ENCODE results near the gene VTI1A. TPM values are rescaled to one million over a fixed set of nuclear protein-coding genes. Genes with fewer than 3 reads are reported as not detected.

The VTI1A gene
- total RNA-seq, 1 donor from 2014 or later, result 34.2 TPM

DNA sequence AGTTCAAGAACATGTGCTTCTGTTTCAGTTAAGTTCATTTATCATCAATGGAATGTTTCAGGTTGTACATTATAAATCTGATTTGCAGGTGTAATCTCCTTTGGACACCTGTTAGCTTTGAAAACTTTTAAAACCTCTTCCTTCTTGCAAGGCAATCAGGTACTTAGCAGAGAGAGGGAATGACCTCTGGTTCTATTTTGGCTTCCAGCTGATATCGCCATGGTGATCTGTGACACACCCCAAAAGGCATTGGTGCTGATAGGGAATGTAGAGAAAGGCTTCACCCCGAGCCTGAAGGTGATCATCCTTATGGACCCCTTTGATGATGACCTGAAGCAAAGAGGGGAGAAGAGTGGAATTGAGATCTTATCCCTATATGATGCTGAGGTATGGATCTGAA lies 37.7 kb upstream of the VTI1A start:
- Mint-ChIP-seq H3K4me3 (no peak overlapping the region), H3K27me3 (ENCODE audit: low read depth) (peaks cover 8% of the 10 kb centered on the region), H3K36me3 (ENCODE audit: low read depth) (no peaks in the 10 kb centered on the region), H3K27ac (ENCODE audit: unreplicated experiment) (no peak overlapping the region), H3K4me1 (no peaks in the 10 kb centered on the region), H3K9me3 (no peaks in the 10 kb centered on the region)
- TF ChIP-seq, protein P1, sequence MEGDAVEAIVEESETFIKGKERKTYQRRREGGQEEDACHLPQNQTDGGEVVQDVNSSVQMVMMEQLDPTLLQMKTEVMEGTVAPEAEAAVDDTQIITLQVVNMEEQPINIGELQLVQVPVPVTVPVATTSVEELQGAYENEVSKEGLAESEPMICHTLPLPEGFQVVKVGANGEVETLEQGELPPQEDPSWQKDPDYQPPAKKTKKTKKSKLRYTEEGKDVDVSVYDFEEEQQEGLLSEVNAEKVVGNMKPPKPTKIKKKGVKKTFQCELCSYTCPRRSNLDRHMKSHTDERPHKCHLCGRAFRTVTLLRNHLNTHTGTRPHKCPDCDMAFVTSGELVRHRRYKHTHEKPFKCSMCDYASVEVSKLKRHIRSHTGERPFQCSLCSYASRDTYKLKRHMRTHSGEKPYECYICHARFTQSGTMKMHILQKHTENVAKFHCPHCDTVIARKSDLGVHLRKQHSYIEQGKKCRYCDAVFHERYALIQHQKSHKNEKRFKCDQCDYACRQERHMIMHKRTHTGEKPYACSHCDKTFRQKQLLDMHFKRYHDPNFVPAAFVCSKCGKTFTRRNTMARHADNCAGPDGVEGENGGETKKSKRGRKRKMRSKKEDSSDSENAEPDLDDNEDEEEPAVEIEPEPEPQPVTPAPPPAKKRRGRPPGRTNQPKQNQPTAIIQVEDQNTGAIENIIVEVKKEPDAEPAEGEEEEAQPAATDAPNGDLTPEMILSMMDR (conservative IDR thresholded peaks at IDR 0.05), result no peak
- DNase-seq (ENCODE audit: low read depth, low spot score), result no peak

DNA sequence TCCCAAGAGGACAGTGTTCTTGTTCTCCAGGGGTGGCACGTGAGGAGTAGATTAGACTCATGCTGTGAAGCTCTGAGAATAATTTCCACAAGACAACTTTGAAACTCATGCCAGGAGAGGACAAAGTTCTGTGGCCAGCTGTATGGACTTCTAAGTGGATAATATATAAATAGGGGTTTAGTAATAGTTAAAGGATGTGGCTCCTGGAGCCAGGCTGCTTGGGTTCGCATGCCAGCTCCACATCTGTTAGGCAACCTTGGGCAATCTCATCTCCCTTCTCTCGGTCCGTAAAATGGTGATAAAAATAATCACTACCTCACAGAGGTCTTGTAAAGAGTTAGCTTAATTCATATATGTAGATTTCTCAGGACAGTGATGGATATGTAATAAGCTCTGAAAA lies 37.3 kb upstream of the VTI1A start:
- TF ChIP-seq, protein P1 (conservative IDR thresholded peaks at IDR 0.05), result no peak
- no peak for DNase-seq (ENCODE audit: low read depth, low spot score)
- Mint-ChIP-seq H3K36me3 (ENCODE audit: low read depth) (no peaks in the 10 kb centered on the region), H3K4me1 (no peaks in the 10 kb centered on the region), H3K4me3 (no peak overlapping the region), H3K9me3 (no peaks in the 10 kb centered on the region), H3K27ac (ENCODE audit: unreplicated experiment) (no peak overlapping the region), H3K27me3 (ENCODE audit: low read depth) (peaks cover 8% of the 10 kb centered on the region)

DNA sequence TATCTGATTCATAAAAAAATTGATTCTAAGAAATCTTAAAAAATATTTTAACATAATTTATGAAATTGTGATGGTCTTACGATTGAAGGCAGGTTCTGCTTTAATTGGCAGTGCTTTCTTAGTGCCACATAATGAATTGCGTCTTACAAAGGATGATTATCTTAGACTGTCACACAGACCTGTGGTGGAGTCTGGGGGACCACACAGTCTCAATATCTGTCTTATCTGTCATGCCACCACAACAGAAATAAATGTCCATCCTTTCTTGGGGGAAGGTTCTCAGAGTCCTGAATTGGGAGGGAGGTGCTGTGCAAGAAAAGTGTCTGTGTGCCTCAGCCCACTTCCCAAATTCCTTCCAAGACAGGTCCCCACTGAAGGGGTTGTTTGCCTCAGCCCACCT lies 34.3 kb upstream of the VTI1A start:
- DNase-seq (ENCODE audit: low read depth, low spot score), result no peak
- Mint-ChIP-seq H3K27me3 (ENCODE audit: low read depth) (peaks cover 8% of the 10 kb centered on the region), H3K27ac (ENCODE audit: unreplicated experiment) (no peak overlapping the region), H3K4me3 (no peak overlapping the region), H3K9me3 (peaks cover 2% of the 10 kb centered on the region), H3K4me1 (no peaks in the 10 kb centered on the region), H3K36me3 (ENCODE audit: low read depth) (no peaks in the 10 kb centered on the region)
- TF ChIP-seq, protein P1 (conservative IDR thresholded peaks at IDR 0.05), result no peak

DNA sequence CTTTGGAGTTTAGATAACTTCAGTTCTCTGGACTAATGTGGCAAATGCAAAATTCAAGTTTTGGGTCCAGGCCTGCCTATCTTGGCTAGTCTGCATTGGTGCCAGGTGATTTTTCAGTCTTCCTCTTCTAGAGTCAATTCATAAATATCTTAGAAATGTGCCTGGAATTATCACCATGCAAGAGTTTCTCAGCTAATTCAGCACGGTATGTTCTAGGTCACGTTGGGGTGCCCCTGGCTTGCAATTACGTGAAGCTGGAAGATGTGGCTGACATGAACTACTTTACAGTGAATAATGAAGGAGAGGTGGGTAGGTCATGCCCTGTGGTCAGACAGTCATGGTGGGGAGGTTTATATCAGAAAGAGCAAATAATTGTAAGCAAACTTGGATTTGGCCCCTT lies 25.3 kb upstream of the VTI1A start:
- H3K4me1 Mint-ChIP-seq, result no peaks in the 10 kb centered on the region
- no peaks in the 10 kb centered on the region for H3K9me3 Mint-ChIP-seq
- no peak overlapping the region for H3K27ac Mint-ChIP-seq (ENCODE audit: unreplicated experiment)
- H3K36me3 Mint-ChIP-seq (ENCODE audit: low read depth), result no peaks in the 10 kb centered on the region
- no peak for DNase-seq (ENCODE audit: low read depth, low spot score)
- no peak overlapping the region for H3K4me3 Mint-ChIP-seq
- no peaks in the 10 kb centered on the region for H3K27me3 Mint-ChIP-seq (ENCODE audit: low read depth)
- TF ChIP-seq, protein P1 (conservative IDR thresholded peaks at IDR 0.05), result no peak

DNA sequence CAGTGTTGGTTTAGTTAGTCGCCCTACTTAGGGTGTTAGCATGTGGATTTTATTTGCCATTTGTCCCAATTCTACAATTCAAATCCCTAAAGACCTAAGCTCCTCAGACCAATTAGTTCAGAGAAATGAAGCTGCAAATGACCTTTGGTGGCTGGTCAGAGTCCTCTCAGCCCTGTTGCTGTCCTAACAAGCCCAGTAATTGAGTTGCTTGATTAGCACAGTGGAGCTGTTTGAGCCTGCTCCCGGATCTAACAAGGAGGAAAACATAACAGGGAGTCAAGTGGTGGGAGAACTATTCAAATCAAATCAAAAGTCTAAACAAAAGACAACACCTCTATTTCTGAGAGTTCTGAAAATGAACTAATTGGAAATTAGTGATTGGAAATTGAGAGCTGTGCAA lies 22.4 kb upstream of the VTI1A start:
- no peak overlapping the region for H3K4me3 Mint-ChIP-seq
- no peak for DNase-seq (ENCODE audit: low read depth, low spot score)
- peaks cover 2% of the 10 kb centered on the region for H3K36me3 Mint-ChIP-seq (ENCODE audit: low read depth)

More for the DNA sequence above, 22.4 kb upstream of the VTI1A start:
- Mint-ChIP-seq H3K9me3 (no peaks in the 10 kb centered on the region), H3K27ac (ENCODE audit: unreplicated experiment) (no peak overlapping the region), H3K4me1 (no peaks in the 10 kb centered on the region), H3K27me3 (ENCODE audit: low read depth) (no peaks in the 10 kb centered on the region)
- TF ChIP-seq, protein P1 (conservative IDR thresholded peaks at IDR 0.05), result no peak

All from neural crest cell (in vitro differentiated cells).